Fibroblast of lung (primary cell): ENCODE measurements around the gene TMEM132C. TPM values are rescaled to one million over a fixed set of nuclear protein-coding genes. Genes with fewer than 3 reads are reported as not detected.

Experiments
- DNase-seq, 2 donors: peaks; one replicate each; pipeline versions ENCODE4 v3.0.0 to v3.0.0-alpha.2; 2010; ENCODE audit warnings: low read depth in 2 of 2
- H2AFZ ChIP-seq: 2 replicates; pipeline ENCODE4 v1.5.1; 2012; ENCODE audit warnings: low read length, control low read depth, inconsistent platforms
- H3K27ac ChIP-seq: 2 replicates; pipeline ENCODE4 v1.5.1; 2011; ENCODE audit warnings: low read length, control low read depth; ENCODE audit not compliant: insufficient read depth
- H3K27me3 ChIP-seq: 2 replicates; pipeline ENCODE4 v1.5.1; 2011; ENCODE audit warnings: mild to moderate bottlenecking, low read length; ENCODE audit not compliant: control insufficient read depth, insufficient read depth
- H3K36me3 ChIP-seq: 2 replicates; pipeline ENCODE4 v1.5.1; 2011; ENCODE audit warnings: low read length; ENCODE audit not compliant: control insufficient read depth, insufficient read depth
- H3K4me1 ChIP-seq: 2 replicates; pipeline ENCODE4 v1.5.1; 2011; ENCODE audit warnings: low read length; ENCODE audit not compliant: control insufficient read depth, insufficient read depth; ENCODE audit errors: extremely low read depth
- H3K4me2 ChIP-seq: 2 replicates; pipeline ENCODE4 v1.5.1; 2011; ENCODE audit warnings: low read length, control low read depth; ENCODE audit not compliant: insufficient read depth; ENCODE audit errors: extremely low read depth
- H3K4me3 ChIP-seq, 4 experiments: fragments of 200-600 bp in 1 of 4; sonication (generic) in 1 of 4; replicated peaks in 1 of 4; 2 replicates each; pipeline ENCODE4 v1.5.1; 2011 to 2016; ENCODE audit warnings: low read length in 4 of 4, low read depth in 3 of 4, mild to moderate bottlenecking in 3 of 4, control low read depth in 2 of 4, inconsistent platforms in 1 of 4, mixed read lengths in 1 of 4; ENCODE audit not compliant: insufficient read depth in 1 of 4; ENCODE audit errors: control extremely low read depth in 1 of 4
- H3K79me2 ChIP-seq: 2 replicates; pipeline ENCODE4 v1.5.1; 2012; ENCODE audit warnings: mild to moderate bottlenecking, low read length, inconsistent platforms; ENCODE audit not compliant: control insufficient read depth, insufficient read depth
- H3K9ac ChIP-seq: 2 replicates; pipeline ENCODE4 v1.5.1; 2011; ENCODE audit warnings: mild to moderate bottlenecking, low read length, control low read depth; ENCODE audit not compliant: insufficient read depth
- H3K9me3 ChIP-seq: 2 replicates; pipeline ENCODE4 v1.5.1; 2012; ENCODE audit warnings: low read depth, low read length; ENCODE audit not compliant: control insufficient read depth, insufficient read depth
- H4K20me1 ChIP-seq: 2 replicates; pipeline ENCODE4 v1.5.1; 2011; ENCODE audit warnings: low read length; ENCODE audit not compliant: control insufficient read depth, insufficient read depth; ENCODE audit errors: extremely low read depth
- EZH2 ChIP-seq: IDR thresholded peaks from 2 replicates; pipeline ENCODE4 v1.5.1; 2012; ENCODE audit warnings: low read length, control low read depth, mild to moderate bottlenecking; ENCODE audit errors: missing control alignments
- polyA plus RNA-seq, 2 donors: library from polyadenylated mRNA; depleted of rRNA in 1 of 2; stranded (reverse) in 1 of 2; unstranded in 1 of 2; fragments of >200 nt; gene quantifications; 2 replicates each; pipeline ENCODE4 v1.2.1, GENCODE V29; 2011 to 2012; ENCODE audit warnings: missing spikeins in 1 of 2
- total RNA-seq: library from RNA; depleted of rRNA; stranded (reverse); fragments of >200 nt; gene quantifications from 2 replicates; pipeline ENCODE4 v1.2.1, GENCODE V29; 2014
- TF ChIP-seq, protein P1 (sequence below), 2 donors: IDR thresholded peaks in 1 of 2; conservative IDR thresholded peaks in 1 of 2; 1 replicate in 1 of 2; 2 replicates in 1 of 2; pipeline ENCODE4 v1.5.1; 2011 to 2012; ENCODE audit warnings: low read length in 2 of 2, control low read depth in 1 of 2, inconsistent platforms in 1 of 2, low read depth in 1 of 2, mild to moderate bottlenecking in 1 of 2

The TMEM132C gene
- total and polyA plus RNA-seq, 2 donors (not counting 1 experiment from before 2014, with no cell fraction given): not detected

DNA sequence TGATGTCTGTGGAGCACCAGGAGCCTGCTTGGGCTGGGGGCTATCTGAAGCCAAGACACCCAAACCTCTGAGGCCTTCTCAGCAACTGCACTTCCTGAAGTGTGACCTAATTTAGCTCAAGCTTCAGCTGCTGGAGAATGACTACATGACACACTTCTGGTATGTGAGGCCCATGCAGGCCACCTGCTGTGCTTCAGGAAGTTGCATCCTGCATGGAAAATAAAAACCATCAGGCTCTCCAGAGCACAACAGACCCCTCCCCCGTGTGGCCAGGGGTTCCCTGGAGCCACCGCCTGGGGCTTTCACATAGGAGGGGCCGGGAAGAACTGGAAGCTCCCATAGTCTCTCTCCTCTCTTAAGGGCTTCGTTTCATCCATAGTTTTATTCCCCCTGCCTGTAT is 339.1 kb downstream of the TMEM132C start:
- Histone ChIP-seq H3K27ac (no peak overlapping the region), H2AFZ (no peak overlapping the region), H3K9me3 (no peaks in the 10 kb centered on the region), H3K9ac (no peak overlapping the region), H4K20me1 (no peaks in the 10 kb centered on the region), H3K27me3 (no peaks in the 10 kb centered on the region), H3K36me3 (no peaks in the 10 kb centered on the region), H3K4me1 (no peaks in the 10 kb centered on the region), H3K4me3 (no peak overlapping the region), H3K4me2 (no peak overlapping the region), H3K79me2 (no peaks in the 10 kb centered on the region)
- no peak for DNase-seq
- TF ChIP-seq, protein P1, sequence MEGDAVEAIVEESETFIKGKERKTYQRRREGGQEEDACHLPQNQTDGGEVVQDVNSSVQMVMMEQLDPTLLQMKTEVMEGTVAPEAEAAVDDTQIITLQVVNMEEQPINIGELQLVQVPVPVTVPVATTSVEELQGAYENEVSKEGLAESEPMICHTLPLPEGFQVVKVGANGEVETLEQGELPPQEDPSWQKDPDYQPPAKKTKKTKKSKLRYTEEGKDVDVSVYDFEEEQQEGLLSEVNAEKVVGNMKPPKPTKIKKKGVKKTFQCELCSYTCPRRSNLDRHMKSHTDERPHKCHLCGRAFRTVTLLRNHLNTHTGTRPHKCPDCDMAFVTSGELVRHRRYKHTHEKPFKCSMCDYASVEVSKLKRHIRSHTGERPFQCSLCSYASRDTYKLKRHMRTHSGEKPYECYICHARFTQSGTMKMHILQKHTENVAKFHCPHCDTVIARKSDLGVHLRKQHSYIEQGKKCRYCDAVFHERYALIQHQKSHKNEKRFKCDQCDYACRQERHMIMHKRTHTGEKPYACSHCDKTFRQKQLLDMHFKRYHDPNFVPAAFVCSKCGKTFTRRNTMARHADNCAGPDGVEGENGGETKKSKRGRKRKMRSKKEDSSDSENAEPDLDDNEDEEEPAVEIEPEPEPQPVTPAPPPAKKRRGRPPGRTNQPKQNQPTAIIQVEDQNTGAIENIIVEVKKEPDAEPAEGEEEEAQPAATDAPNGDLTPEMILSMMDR (conservative IDR thresholded peaks at IDR 0.05 in 1 of 2, IDR thresholded peaks at IDR 0.05 in 1 of 2; ENCODE audit: low read depth in 1 of 2, low read length in 2 of 2): no peak
- TF ChIP-seq EZH2: no peak

- no peak overlapping the region for H3K27ac ChIP-seq
- no peak for DNase-seq
- no peaks in the 10 kb centered on the region for H3K4me1 ChIP-seq
- H3K79me2 ChIP-seq: no peaks in the 10 kb centered on the region
- H3K36me3 ChIP-seq: no peaks in the 10 kb centered on the region
- H3K9ac ChIP-seq: no peak overlapping the region
- H3K4me2 ChIP-seq: no peak overlapping the region
- no peaks in the 10 kb centered on the region for H3K9me3 ChIP-seq
- no peak overlapping the region for H2AFZ ChIP-seq
- TF ChIP-seq, protein P1 (conservative IDR thresholded peaks at IDR 0.05 in 1 of 2, IDR thresholded peaks at IDR 0.05 in 1 of 2; ENCODE audit: low read depth in 1 of 2, low read length in 2 of 2): no peak
- no peak for TF ChIP-seq EZH2
- H4K20me1 ChIP-seq: no peaks in the 10 kb centered on the region
- no peaks in the 10 kb centered on the region for H3K27me3 ChIP-seq
- H3K4me3 ChIP-seq: no peak overlapping the region
These were observed 339.6 kb downstream of the TMEM132C start for GRCh38 chr12:128606538-128606937.

DNA sequence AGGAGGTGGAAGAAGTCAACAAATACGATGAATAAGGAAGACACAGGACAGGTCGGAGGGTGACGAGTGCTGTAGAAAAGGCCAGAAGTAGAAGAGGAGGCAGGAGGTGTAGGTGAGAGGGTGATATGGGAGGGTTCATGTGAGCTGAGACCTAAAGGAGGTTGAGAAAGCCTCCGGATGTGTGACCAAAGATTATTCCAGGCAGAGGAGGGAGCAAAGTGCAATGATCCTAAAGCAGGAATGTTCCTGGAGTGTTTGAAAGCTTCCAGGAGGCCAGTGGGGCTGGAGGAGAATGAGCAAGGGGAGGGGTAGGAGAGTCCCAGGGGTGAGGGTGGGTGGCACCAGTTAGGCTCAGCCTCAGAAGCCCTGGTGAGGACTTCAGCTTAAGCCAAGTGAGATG is 340.0 kb downstream of the TMEM132C start:
- no peak overlapping the region for H3K9ac ChIP-seq
- no peaks in the 10 kb centered on the region for H3K4me1 ChIP-seq
- no peaks in the 10 kb centered on the region for H3K36me3 ChIP-seq
- TF ChIP-seq, protein P1 (conservative IDR thresholded peaks at IDR 0.05 in 1 of 2, IDR thresholded peaks at IDR 0.05 in 1 of 2; ENCODE audit: low read depth in 1 of 2, low read length in 2 of 2): no peak
- TF ChIP-seq EZH2: no peak
- H3K27me3 ChIP-seq: no peaks in the 10 kb centered on the region
- H3K27ac ChIP-seq: no peak overlapping the region
- H3K9me3 ChIP-seq: no peaks in the 10 kb centered on the region
- no peaks in the 10 kb centered on the region for H4K20me1 ChIP-seq
- no peak overlapping the region for H3K4me3 ChIP-seq
- no peak overlapping the region for H3K4me2 ChIP-seq
- no peak for DNase-seq
- no peaks in the 10 kb centered on the region for H3K79me2 ChIP-seq
- H2AFZ ChIP-seq: no peak overlapping the region
